Body of pancreas (tissue), 4 donors: Measurements from ENCODE around the gene ZPR1. TPM values are rescaled to one million over a fixed set of nuclear protein-coding genes. Genes with fewer than 3 reads are reported as not detected.
"Not testable (repeated sequence)": the region's sequence is repeated elsewhere in the genome, so short reads cannot be mapped to it uniquely, and the experiment has no call there.

Experiments used
- ATAC-seq: fragments of 150-250 bp; one replicate; pipeline ENCODE4 v1.9.1; 2016
- DNase-seq, 4 donors: peaks; one replicate each; pipeline ENCODE4 v3.0.0-alpha.2; 2019
- H3K27ac ChIP-seq, 4 donors: fragments of 200-600 bp; sonication (generic); 1 replicate in 3 of 4; 2 replicates in 1 of 4; pipeline versions ENCODE4 v1.5.1 to v1.6.1; 2016 to 2019; ENCODE audit warnings: mild to moderate bottlenecking in 1 of 4, mixed read lengths in 1 of 4, moderate library complexity in 1 of 4
- H3K27me3 ChIP-seq, 2 donors: fragments of 200-600 bp; sonication (generic); one replicate each; pipeline ENCODE4 v1.6.0; 2016; ENCODE audit warnings: mild to moderate bottlenecking in 1 of 2
- H3K36me3 ChIP-seq, 2 donors: fragments of 200-600 bp; sonication (generic); replicated peaks in 1 of 2; 2 replicates each; pipeline ENCODE4 v1.5.1; 2016; ENCODE audit warnings: low read depth in 2 of 2; ENCODE audit not compliant: insufficient read depth in 1 of 2
- H3K4me1 ChIP-seq: fragments of 200-600 bp; sonication (generic); one replicate; pipeline ENCODE4 v1.6.0; 2016
- H3K4me3 ChIP-seq, 2 donors: fragments of 200-600 bp; sonication (generic); 1 replicate in 1 of 2; 2 replicates in 1 of 2; pipeline ENCODE4 v1.5.1; 2016 to 2019
- H3K9me3 ChIP-seq, 3 donors: fragments of 200-600 bp; sonication (generic); 1 replicate in 2 of 3; 2 replicates in 1 of 3; pipeline ENCODE4 v1.5.1; 2016
- POLR2A ChIP-seq, 3 donors: fragments of 450-650 bp; IDR thresholded peaks; one replicate each; pipeline ENCODE4 v1.6.1; 2016; ENCODE audit warnings: antibody characterized with exemption in 3 of 3, mild to moderate bottlenecking in 2 of 3
- WGBS, 2 donors: methylation state at CpG; one replicate each; pipeline ENCODE4 v1.1.5; 2017; 5-methylcytosine and 5-hydroxymethylcytosine counted together
- intact Hi-C: fragments of 100-400 bp; cut with DNase I; formaldehyde crosslinking; loops from one replicate; pipeline ENCODE4 v1.15.1; 2023
- total RNA-seq, 2 donors: library from RNA; depleted of rRNA; stranded (reverse); fragments of >200 nt; gene quantifications; one replicate each; pipeline ENCODE4 v1.1.0, GENCODE V29; 2016
- TF ChIP-seq, protein P1 (sequence below), 7 experiments: fragments of 450-650 bp in 4 of 7; fragments of 200-600 bp in 3 of 7; sonication (generic) in 3 of 7; IDR thresholded peaks; one replicate each; pipeline ENCODE4 v1.5.1; 2016 to 2019; ENCODE audit warnings: antibody characterized with exemption in 7 of 7

ZPR1 gene
- total RNA-seq, 2 donors from 2014 or later: 4.3 to 36.6 TPM

DNA sequence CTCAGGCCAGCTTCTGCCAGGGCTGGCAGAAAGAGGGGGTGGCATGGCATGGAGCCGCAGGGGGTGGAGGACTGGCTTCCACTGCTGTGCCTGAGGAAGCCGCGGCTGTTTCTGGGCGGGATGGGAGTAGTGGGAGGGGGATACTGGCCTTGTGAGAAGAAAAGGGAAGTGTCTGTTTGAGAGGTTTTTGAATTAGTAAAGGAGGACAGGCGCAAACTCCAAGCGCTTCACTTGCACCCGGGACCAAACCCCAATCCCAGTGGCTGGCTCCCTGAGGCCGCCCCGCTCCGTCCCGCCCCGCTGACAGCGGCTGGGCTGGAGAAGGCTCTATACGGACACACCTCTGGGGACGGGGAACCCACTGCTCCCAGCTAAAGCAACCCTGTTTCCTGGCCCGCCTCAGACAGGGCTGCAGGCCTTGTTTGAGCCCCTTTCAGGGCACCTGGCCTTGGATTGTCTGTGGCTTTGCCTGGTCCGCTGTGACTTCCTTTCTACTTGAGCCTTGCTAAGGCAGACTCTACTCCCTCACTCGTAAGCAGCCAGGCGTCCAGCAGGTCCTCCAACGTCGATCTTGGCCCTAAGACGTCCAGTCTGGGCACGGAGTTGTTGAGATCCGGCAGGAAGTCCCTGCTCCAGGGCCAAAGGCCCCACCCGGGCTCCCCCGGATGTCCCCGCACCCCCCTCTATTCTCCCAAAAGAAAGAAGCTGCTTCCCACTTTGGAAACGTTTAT lies 47.4 kb upstream of the ZPR1 start:
- peak overlapping the region in 3 of 4 donors; percentile 3 to 64 (median 54) for H3K27ac ChIP-seq
- H3K36me3 ChIP-seq: no peaks in the 10 kb centered on the region
- no peak for TF ChIP-seq POLR2A (IDR thresholded peaks at IDR 0.05)
- TF ChIP-seq, protein P1, sequence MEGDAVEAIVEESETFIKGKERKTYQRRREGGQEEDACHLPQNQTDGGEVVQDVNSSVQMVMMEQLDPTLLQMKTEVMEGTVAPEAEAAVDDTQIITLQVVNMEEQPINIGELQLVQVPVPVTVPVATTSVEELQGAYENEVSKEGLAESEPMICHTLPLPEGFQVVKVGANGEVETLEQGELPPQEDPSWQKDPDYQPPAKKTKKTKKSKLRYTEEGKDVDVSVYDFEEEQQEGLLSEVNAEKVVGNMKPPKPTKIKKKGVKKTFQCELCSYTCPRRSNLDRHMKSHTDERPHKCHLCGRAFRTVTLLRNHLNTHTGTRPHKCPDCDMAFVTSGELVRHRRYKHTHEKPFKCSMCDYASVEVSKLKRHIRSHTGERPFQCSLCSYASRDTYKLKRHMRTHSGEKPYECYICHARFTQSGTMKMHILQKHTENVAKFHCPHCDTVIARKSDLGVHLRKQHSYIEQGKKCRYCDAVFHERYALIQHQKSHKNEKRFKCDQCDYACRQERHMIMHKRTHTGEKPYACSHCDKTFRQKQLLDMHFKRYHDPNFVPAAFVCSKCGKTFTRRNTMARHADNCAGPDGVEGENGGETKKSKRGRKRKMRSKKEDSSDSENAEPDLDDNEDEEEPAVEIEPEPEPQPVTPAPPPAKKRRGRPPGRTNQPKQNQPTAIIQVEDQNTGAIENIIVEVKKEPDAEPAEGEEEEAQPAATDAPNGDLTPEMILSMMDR (IDR thresholded peaks at IDR 0.05): no peak
- DNase-seq: no peak
- intact Hi-C loops: loop anchor here (5.0 kb wide), 1 partner anchor 43 kb away; the partner anchor contains the start of gene APOA5
- peaks cover 63% of the 10 kb centered on the region for H3K4me1 ChIP-seq
- no peak overlapping the region for H3K4me3 ChIP-seq
- WGBS, 2 donors: 56 to 72% methylated on average over 19 to 28 of the region's 28 CpGs
- H3K9me3 ChIP-seq: no peaks in the 10 kb centered on the region
- no peak for ATAC-seq
- H3K27me3 ChIP-seq: no peaks in the 10 kb centered on the region

DNA sequence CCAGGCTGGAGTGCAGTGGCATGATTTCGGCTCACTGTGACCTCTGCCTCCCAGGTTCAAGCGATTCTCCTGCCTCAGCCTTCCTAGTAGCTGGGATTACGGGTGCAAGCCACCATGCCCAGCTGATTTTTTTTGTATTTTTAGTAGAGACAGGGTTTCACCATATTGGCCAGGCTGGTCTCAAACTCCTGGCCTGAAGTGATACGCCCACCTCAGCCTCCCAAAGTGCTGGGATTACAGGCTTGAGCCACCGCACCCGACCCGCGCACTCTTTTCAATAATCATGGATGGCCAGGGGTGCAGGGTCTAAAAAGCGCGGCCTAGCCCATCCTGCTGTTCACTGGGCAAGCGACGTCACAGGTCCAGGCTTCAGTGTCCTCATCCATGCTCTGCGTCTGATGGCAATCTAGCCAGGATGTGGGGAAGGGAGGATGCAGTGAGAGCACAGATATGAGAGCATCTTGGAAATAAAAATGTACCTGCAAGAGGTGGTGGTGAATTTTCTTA lies 46.8 kb upstream of the ZPR1 start:
- Histone ChIP-seq H3K4me1 (peaks cover 68% of the 10 kb centered on the region), H3K27ac (peak overlapping the region in 2 of 4 donors; percentile 3 to 64)
- WGBS, 2 donors: 77 to 87% methylated on average over 12 to 13 of the region's 13 CpGs
- H3K9me3 ChIP-seq, H3K4me3 ChIP-seq, H3K27me3 ChIP-seq, ATAC-seq, DNase-seq, H3K36me3 ChIP-seq: not testable (repeated sequence)
- intact Hi-C loops: loop anchor here (5.0 kb wide), 1 partner anchor 42 kb away; the partner anchor contains the start of gene APOA5

DNA sequence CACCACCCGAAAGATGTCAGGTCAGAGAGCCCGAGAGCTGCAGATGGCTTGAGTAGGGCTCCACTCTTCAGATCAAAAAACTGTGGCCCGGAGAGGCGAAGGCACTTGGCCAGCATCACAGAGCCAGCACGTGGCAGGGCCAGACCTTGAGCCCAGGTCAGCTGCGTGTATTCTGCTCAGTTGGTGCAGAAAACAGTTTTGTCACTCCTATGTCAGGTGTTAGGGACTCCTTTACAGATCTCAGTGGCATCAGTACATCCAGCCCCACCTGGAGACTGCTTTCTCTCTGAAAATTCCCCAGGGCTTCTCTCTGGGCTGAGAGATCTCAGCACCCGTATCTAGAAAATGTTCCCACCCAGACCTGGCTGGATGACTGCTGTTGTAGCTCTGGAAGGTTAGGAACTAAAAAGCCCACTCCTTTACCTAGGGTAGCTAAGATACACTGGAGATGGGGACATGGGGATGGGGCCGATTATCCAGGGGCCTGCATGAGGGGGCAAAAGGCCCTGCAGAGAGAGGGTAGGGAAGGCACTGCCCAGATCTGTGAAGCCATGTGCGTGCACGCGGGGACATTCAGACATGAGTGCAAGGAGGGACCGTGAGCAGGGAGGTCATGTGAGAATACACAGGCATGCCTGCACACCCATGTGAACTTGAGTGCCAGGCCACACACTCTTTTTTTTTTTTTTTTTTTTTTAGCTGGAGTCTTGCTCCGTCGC lies 46.2 kb upstream of the ZPR1 start:
- no peak overlapping the region for H3K4me3 ChIP-seq
- intact Hi-C loops: no loop called here
- H3K36me3 ChIP-seq: no peaks in the 10 kb centered on the region
- H3K9me3 ChIP-seq: no peaks in the 10 kb centered on the region
- DNase-seq: peak; percentile 42 to 53 (median 46)
- ATAC-seq: no peak
- H3K27ac ChIP-seq: no peak overlapping the region
- 75 to 76% methylated on average over 13 to 14 of the region's 14 CpGs for WGBS, 2 donors
- TF ChIP-seq, protein P1 (IDR thresholded peaks at IDR 0.05): no peak
- TF ChIP-seq POLR2A (IDR thresholded peaks at IDR 0.05): no peak
- H3K27me3 ChIP-seq: no peaks in the 10 kb centered on the region
- H3K4me1 ChIP-seq: peaks cover 72% of the 10 kb centered on the region

DNA sequence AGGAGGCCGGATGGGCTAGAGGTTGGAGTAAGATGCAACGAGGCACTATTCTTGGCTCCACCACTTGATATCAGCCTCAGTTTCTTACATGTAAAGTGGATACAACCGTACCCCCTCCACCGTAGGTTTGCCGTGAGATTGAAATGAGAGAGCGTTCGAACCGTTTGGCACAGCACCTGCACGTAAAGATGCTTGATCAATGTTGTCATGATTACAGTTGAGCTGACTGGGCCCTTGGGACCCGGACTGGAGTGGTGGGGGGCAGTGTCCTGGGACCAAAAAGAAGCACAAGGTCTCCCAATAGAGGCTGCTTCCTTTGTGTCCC lies 45.6 kb upstream of the ZPR1 start:
- H3K27ac ChIP-seq: no peak overlapping the region
- no peaks in the 10 kb centered on the region for H3K27me3 ChIP-seq
- ATAC-seq (no peak), DNase-seq (no peak)
- no peak overlapping the region for H3K4me3 ChIP-seq
- intact Hi-C loops: no loop called here
- TF ChIP-seq, protein P1 (IDR thresholded peaks at IDR 0.05): no peak
- TF ChIP-seq POLR2A (IDR thresholded peaks at IDR 0.05): no peak
- H3K9me3 ChIP-seq: no peaks in the 10 kb centered on the region
- H3K36me3 ChIP-seq: no peaks in the 10 kb centered on the region
- WGBS, 2 donors: 87 to 90% methylated on average over 10 of the region's 10 CpGs
- H3K4me1 ChIP-seq: peaks cover 72% of the 10 kb centered on the region
